Mammary microvascular endothelial cell (primary cell): Measurements from ENCODE around the gene SPINK6. TPM values are rescaled to one million over a fixed set of nuclear protein-coding genes. Genes with fewer than 3 reads are reported as not detected.

Source experiments
- total RNA-seq: library from RNA; depleted of rRNA; stranded (reverse); fragments of >200 nt; gene quantifications from 2 replicates; pipeline ENCODE4 v1.2.3, GENCODE V29; 2015

Gene SPINK6, protein sequence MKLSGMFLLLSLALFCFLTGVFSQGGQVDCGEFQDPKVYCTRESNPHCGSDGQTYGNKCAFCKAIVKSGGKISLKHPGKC
- total RNA-seq, result not detected in 2 replicates

GRCh38 chr5:148202531-148203203, at the start of gene SPINK6:
TSS of gene SPINK6 (plus strand) at chr5:148203042. CDS start at chr5:148203097, 55 bp downstream.

DNA sequence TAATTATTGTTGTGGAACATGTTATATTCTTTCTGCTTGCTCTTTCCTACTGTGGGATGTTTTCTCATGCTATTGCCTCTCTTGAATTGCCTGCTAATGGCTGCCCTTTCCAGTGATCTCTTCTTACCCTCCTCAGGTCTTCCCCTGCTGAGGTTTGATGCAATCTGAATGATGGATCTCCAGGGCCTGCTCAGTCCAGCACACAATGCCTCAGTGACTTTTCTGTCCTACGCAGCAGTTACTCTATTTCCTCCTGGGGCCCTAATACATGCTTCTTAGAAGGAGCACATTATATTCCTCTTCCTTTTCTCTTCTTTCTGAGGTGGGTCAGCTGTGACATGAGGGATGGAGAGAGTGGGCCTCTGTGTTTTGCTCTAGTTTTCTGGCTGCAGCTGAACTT, 34.6 kb upstream of the SPINK6 start, which contains the start of gene SPINK14:
Gene SPINK14, plus strand, starts transcription at position 301 of the 400 bp plus-strand sequence. CDS start 1,187 bp downstream, outside the sequence.

DNA sequence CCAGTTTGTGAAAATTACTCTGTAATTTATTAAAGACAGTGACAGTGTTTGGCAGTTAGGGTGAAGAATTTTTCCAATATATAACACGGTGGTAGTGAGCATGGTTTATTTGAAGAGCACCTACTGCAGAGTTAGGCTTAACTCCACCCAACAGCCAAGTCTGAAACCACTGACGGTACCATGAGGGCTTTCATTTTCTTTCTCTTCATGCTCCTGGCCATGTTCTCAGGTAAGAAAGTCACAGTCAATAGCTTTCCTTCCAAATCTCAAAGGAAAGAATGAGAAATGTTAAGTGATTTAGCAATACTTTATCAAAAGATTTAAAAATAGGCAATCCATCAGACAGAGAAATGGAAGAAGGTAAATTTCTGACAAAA, 35.6 kb downstream of the SPINK6 start, which contains the start of gene MARCOL:
Gene MARCOL, plus strand, starts transcription at position 108 of the 377 bp plus-strand sequence. Its CDS starts 73 bp downstream, at position 181.

Other genes with a start within 250 kb of the SPINK6 start
- gene SPINK5, start 139.1 kb upstream of the SPINK6 start, total RNA-seq, result 0.07 and 0.25 TPM in 2 replicates
- not detected in 2 replicates for gene SPINK14, start 34.5 kb upstream of the SPINK6 start, total RNA-seq
- not detected in 2 replicates for gene MARCOL, start 35.5 kb downstream of the SPINK6 start, total RNA-seq
- not detected in 2 replicates for gene SPINK13, start 65.8 kb downstream of the SPINK6 start, total RNA-seq
- not detected in 2 replicates for gene SPINK7, start 109.4 kb downstream of the SPINK6 start, total RNA-seq
- gene SPINK9, start 132.5 kb downstream of the SPINK6 start, total RNA-seq, result not detected in 2 replicates
- gene FBXO38, start 180.9 kb downstream of the SPINK6 start, total RNA-seq, result 30.8 and 33.5 TPM in 2 replicates